GM12864 (cell line): ENCODE data around the gene MALRD1.

Source experiments
- DNase-seq: peaks from one replicate; pipeline ENCODE4 v3.0.0-alpha.2; 2011; ENCODE audit warnings: low read depth
- H3K4me3 ChIP-seq: 2 replicates; pipeline ENCODE4 v1.5.1; 2011; ENCODE audit warnings: mild to moderate bottlenecking, low read depth, low read length, control low read depth
- CTCF ChIP-seq: IDR thresholded peaks from 2 replicates; pipeline ENCODE4 v1.5.1; 2011; ENCODE audit warnings: low read depth, mild to moderate bottlenecking, moderate library complexity, low read length, control low read depth, inconsistent platforms; ENCODE audit errors: missing control alignments

Gene MALRD1

GRCh38 chr10:19024611-19025010 lies 24.0 kb upstream of the MALRD1 start:
- DNase-seq: no peak
- TF ChIP-seq CTCF: no peak
- H3K4me3 ChIP-seq: no peak overlapping the region

GRCh38 chr10:19031763-19032162 lies 16.8 kb upstream of the MALRD1 start:
- TF ChIP-seq CTCF: no peak
- H3K4me3 ChIP-seq: no peak overlapping the region
- no peak for DNase-seq

GRCh38 chr10:19033741-19034140 lies 14.9 kb upstream of the MALRD1 start:
- TF ChIP-seq CTCF: no peak
- H3K4me3 ChIP-seq: no peak overlapping the region
- no peak for DNase-seq

GRCh38 chr10:19041171-19041570 lies 7.4 kb upstream of the MALRD1 start:
- no peak for TF ChIP-seq CTCF
- no peak overlapping the region for H3K4me3 ChIP-seq

GRCh38 chr10:19043431-19043830 lies 5.2 kb upstream of the MALRD1 start:
- no peak overlapping the region for H3K4me3 ChIP-seq
- no peak for DNase-seq
- no peak for TF ChIP-seq CTCF

More at GRCh38 chr10:19041171-19041570, 7.4 kb upstream of the MALRD1 start:
- DNase-seq: no peak

- H3K4me3 ChIP-seq: no peak overlapping the region
- DNase-seq: no peak
- no peak for TF ChIP-seq CTCF
Observed at GRCh38 chr10:19046679-19047078, 1.9 kb upstream of the MALRD1 start.

GRCh38 chr10:19048891-19049290 lies 290 bp downstream of the MALRD1 start:
- TF ChIP-seq CTCF: no peak
- no peak overlapping the region for H3K4me3 ChIP-seq
- no peak for DNase-seq
